ENCODE measurements around the gene TSHZ2.
"Not testable (repeated sequence)": the region's sequence is repeated elsewhere in the genome, so short reads cannot be mapped to it uniquely, and the experiment has no call there.

TSHZ2 gene

DNA sequence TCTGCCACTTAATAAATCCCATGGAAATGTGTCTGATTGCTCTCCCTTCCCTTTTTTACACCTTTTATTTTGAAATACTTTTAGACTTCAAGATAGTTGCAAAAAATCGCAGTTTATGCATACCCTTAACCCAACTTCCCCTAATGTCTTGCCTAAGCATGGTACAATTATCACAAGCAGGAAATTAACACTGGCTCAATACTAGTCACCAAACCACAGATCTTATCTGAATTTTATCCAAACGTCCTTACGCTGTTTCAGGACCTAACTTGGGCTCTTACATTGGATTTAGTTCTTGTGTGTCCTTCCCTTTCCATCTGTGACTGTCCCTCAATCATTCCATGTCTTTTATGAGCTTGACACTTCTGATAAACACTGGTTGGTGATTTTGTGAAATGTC lies 475.2 kb downstream of the TSHZ2 start:
- DNase-seq (ENCODE audit: low read depth, low spot score), result no peak

DNA sequence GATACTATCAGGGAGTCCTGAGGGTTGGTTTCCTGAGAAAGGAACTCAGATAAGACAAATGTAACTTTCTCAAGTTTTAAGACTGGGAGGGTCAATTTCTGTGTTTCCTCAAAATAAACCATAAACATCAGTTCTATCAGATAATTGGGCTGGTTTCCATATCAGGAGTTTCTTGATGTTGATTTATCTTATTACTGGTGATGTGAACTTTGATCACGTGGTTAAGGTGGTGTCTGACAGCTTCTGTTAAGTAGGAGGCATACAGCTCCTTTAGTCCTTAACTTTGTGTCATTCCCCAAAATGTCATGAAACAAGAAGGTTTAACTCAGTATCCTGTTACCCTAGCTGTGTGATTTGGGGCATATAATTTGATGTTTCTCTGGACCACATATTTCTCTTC lies 476.3 kb downstream of the TSHZ2 start:
- DNase-seq (ENCODE audit: low read depth, low spot score), result no peak

DNA sequence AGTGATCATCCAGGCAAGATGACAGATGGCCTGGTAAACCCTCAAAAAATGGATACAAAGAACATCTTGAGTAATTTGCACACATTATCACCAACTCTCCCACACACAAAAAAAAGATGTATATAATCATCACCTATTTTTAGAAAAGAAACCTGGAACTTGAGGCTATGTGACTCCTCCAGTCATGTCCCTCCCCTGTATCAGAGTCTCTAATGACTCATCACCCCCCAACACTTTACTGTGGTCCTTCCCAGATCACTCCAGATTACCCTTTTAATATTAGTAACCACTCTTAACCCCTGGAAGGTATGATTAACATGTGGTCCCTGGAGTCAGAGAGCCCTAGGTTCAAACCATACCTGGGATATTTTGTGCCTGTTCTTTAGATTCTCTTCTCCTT lies 476.7 kb downstream of the TSHZ2 start:
- DNase-seq (ENCODE audit: low read depth, low spot score), result no peak

DNA sequence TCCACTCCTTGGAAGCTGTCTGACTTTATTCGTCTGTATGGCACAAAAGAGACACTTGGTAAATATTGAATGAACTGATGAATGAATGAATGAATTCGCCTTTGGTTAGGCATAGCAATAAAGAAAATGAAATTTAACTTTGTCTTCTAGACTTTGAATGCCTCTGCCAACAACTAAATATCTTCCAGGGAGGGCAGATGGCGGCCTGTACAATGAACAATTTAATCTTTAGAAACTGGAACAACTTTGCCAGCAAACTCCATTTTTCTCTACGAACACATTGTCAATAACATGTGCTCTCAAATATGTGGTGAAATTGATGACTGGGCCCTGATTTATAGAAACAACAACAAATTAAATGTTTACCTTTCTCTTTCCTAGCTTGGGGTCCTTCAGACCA lies 480.9 kb downstream of the TSHZ2 start:
- DNase-seq (ENCODE audit: low read depth, low spot score), result no peak

DNA sequence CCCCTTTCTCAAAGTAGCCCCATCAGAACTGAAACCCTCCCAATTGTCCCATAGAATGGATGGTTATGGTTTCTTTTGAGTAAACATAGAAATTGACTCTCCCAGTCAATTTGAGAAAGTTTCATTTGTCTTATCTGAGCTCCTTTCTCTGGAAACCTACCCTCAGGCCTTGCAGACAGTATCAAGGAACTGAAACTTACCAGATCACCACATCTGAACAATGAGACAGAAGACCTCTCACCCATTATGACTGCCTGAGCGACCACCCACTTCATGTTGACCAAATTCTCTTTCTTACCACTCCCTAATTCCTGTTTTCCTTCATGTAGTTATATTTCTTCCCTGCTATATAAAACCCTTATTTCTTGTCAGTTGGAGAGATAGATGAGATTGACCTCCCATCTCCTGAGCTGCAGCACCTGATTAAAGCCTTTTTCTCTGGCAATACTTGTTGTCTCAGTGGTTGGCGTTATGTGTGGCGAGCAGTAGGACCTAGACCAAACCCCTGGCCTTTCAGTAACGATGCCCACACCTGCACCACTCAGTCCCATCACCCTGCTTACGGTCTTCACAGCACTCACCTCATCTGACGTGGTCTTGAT lies 482.6 kb downstream of the TSHZ2 start:
- DNase-seq (ENCODE audit: low read depth, low spot score), result no peak

DNA sequence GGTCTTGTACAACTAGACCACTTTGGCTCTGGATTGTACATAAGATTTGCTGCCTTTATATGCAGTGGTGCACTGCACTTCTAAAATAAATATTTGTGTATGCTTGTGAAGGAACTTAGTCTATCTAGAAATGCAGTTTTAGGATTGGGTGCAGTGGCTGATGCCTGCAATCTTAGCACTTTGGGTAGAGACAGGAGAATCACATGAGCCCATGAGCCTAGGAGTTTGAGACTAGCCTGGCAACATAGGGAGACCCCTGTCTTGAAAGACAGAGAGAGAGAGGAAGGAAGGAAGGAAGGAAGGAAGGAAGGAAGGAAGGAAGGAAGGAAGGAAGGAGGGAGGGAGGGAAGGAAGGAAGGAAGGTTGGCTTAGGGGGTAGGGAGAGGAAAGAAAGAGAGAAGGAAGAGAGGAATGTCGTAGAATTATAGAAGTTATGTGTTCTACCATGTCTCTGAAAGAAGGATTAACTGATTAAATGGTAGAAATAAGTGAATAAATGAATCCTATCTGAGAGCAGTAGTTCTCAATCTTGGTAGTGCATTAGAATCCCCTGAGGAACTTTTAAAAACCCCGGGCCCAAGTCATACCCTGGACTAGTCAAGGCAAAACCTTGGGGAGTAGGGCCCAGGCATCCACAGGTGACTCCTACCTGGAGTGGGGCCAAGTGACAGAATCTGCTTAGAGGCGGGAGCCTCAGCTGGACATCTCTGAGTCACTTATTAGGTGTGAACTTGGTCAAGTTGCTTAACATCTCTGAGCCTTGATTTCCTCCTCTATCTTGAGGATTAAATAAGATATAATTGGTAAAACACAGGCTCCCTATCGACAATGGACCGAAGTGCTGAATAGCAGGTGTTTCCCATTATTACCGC lies 491.2 kb downstream of the TSHZ2 start:
- no peak for DNase-seq (ENCODE audit: low read depth, low spot score)

DNA sequence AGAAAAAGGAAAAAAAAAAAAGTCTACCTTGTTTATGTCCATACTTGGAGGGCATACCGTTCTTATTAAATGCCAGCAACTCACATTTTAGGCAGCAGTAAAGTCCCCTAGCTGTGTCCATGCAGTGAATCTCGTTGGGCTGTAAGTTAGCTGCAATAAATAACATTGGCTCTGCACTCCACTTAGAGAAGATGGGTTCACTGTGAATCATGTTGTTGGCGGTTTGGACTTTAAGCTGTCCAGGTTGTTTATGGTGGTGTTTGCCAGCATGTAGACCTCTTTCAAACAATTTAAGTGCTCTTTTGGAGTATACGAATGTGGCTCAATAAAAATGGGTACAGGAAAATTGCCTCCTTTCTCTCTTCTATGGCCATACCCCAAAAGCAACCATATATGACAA lies 494.1 kb downstream of the TSHZ2 start:
- no peak for DNase-seq (ENCODE audit: low read depth, low spot score)

DNA sequence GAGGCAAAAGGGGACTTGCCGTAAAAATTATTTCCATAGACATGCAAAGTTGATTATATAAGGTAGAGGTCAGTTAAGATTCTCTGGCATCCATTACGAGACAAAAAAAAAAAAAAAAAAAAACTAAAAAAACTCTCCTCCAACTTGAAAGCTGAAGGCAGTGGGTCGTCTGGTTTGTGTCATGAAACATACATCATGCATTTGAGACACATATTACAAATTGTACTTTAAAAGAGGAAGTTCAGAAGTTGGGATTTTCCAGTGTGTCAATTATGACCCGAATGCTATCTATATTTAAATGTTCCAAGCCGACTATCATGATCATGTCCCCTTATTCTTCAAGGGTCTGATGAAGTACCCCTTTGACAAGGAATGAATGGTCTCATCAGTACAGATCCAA lies 496.4 kb downstream of the TSHZ2 start:
- no peak for DNase-seq (ENCODE audit: low read depth, low spot score)

DNA sequence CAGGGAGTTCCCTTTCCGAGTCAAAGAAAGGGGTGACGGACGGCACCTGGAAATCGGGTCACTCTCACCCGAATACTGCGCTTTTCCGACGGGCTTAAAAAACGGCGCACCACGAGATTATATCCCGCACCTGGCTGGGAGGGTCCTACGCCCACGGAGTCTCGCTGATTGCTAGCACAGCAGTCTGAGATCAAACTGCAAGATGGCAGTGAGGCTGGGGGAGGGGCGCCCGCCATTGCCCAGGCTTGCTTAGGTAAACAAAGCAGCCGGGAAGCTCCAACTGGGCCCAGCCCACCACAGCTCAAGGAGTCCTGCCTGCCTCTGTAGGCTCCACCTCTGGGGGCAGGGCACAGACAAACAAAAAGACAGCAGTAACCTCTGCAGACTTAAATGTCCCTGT lies 500.7 kb downstream of the TSHZ2 start:
- not testable (repeated sequence) for DNase-seq (ENCODE audit: low read depth, low spot score)

DNA sequence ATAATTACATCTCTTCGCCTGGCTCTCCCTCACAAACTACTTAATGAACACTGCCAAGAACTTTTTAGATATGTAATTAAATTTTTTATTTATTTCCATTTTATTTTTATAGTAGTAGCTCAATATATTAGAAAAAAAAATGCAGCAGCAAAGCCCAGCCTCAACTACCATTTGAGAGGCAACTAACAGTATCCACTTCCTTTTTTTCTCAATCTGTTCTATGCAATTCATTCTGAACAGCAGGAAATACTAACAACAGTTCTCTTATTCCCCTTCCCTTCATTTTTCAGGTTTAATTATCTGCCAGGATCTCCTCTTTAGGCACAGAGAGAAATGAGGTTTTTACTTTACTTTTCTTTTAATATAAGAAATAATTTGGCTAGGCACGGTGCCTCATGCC lies 508.8 kb downstream of the TSHZ2 start:
- no peak for DNase-seq (ENCODE audit: low read depth, low spot score)

DNA sequence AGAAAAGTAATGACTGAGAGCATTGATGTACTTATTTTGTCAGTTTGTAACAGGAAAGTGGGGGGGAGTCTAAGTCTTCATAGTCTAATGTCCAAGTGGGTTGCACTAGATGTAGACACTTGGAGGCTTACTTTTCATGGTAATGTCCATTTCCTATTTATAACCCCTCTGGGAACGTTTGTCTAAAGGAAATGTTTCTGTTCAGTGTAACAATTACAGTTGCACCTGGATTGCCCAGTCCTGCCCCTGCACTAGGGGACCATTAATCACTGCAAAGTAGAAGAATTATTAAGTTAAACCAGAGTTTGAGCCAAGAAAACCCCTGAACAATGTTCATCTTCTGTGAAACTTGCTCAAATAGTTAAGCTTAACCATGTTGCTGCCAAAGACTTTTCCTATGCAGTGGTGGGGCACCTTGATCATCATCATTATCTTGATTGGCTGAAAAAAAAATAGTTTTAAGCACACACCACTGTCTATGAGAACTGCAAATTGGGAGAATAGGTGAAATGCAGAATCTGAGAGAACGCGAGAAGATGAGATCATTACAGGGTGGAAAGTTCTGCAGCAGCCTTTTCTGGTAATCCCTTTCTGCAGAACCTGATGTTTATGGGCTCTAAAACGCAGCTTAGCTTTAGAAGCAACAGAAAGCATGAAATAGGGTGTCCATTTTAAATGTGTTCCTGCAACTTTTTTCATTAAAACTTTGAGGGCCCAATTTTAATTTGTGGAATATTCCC lies 515.5 kb downstream of the TSHZ2 start:
- DNase-seq (ENCODE audit: low read depth, low spot score), result no peak

DNA sequence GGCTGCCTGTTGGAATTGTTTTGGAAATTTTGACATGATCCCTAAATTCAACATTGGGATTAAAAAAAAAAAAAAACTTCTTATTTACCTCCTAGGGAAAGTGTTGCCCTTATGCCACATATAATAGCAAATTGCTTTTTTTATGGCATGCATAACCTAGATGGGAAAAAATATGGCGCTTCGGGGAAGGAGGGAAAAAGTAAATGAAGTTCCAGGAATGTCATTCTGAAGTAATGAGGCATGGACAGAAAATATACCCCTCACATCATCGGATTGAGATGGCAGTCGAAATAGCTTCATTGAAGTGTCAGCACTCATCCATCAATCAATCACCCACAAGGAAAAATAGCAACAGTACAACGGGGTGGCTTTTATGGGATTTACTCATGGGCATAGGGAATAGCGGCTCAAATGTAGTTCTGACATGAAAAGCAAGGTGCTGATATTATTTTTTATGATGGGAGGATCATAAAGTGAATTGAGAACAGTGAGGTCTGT lies 516.7 kb downstream of the TSHZ2 start:
- DNase-seq (ENCODE audit: low read depth, low spot score), result no peak

DNA sequence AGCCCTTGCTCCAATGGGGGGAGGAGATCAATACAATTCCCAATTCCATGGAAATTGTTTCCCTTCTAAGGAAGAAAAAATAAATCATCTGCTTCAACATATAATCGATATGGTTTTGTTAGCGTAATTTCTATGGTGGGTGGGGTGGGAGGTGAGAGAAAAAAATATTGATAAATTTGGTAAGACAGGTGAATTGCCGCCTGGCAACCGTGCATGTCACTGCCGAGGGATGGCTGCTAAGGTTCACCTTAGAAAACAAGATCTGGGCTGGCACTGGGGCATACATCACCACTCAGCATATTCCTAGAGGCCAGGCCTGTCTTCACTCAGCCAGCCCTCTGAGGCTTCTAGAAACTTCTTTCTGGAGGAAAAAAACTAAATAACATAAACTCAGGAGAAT lies 517.4 kb downstream of the TSHZ2 start:
- DNase-seq (ENCODE audit: low read depth, low spot score), result no peak

DNA sequence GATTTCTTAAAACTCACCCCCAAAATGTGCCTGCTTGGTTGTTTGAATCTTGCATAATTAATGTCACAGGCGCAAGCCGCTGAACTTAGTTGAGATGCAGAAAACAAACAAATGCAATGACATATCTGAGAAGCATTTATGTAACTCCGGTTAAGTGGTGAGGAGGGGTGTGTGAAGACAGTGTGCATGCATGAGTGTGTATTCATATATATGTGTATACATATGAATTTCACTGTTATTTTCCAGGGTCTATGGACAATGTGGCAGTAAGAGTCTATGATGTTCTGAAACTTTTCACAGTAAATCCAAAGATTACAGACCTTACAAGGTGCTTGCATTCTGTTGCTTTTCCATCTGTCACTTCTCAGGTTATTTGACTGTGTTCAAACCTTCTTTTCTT lies 518.5 kb downstream of the TSHZ2 start:
- DNase-seq (ENCODE audit: low read depth, low spot score), result no peak

DNA sequence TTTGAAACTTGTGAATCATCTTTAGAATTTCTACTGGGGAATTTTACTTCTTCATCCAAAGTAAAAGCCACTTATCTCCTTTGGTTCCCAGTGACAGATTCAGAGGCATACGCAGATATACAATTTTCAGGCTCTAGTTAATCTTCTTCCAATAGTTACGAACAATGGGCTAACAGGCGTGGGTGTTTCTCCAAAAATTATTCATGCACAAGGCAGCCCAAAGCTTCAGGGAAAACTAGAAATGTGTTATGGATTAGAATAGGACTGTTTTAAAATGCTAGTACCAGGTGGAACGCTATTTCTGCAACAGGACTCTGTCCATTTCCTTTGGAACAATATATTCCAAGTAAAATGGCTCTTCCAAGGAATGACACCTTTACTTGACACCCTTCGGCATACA lies 519.3 kb downstream of the TSHZ2 start:
- no peak for DNase-seq (ENCODE audit: low read depth, low spot score)

DNA sequence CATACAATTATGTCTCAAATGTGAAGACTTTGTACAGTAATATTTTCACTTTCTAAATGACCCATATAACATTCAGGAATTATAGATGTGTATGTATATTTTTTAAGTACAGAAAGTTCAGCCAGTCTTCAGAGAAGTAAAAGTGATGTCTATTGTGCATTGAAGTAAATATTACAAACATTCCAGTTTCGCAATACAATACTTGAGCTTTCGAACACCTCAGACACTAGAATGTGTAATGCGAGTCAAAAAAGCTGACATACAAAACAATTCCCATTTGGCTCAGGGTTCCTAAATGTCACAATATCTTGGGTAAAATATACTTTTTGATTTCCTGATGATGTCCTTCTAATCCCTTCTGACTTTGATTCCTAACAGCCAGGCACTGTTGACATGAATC lies 520.1 kb downstream of the TSHZ2 start:
- DNase-seq (ENCODE audit: low read depth, low spot score), result no peak

DNA sequence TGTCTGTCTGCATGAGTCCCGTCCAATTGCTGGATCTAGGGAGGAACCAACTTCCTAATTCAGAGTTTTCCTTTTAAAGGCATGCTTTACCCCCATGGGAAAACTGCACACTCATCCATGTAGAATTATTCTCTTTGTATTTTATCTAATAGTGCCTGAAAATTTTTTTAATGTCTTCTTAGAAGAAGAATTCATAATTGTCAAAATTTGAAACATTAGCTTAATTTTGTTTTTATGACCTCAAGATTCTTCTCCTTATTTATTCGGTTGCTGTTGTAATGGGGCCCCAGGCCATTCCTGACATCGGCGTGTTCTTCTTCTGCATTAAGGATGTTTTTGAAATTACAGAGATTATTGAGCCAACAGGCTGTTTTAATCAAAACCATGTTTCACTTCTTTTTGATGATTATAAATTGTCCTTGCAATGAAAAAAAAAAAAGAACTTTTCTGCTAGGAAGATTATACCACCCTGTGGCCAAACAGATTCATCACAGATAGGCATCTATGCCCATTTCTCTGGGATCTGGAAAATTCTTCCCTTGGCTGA lies 521.2 kb downstream of the TSHZ2 start:
- DNase-seq (ENCODE audit: low read depth, low spot score), result no peak

DNA sequence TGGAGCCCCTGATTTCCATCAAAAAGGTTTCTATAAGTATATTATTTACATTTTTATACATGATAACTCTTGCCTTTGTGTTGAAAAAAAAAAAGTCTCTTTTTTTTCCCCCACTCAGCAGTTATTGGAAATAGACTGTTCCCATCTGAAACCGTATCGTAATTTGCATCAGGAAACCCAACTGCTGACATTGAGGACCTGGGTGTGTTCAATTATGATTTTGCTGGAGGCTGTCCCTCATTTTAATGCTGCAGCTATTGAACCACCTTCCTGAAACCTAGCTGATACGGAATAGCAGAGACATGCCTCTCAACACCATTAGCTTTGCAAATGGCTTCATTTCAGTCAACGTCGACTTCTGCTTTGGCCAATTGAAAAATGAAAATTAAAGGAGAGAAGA lies 522.6 kb downstream of the TSHZ2 start:
- no peak for DNase-seq (ENCODE audit: low read depth, low spot score)

DNA sequence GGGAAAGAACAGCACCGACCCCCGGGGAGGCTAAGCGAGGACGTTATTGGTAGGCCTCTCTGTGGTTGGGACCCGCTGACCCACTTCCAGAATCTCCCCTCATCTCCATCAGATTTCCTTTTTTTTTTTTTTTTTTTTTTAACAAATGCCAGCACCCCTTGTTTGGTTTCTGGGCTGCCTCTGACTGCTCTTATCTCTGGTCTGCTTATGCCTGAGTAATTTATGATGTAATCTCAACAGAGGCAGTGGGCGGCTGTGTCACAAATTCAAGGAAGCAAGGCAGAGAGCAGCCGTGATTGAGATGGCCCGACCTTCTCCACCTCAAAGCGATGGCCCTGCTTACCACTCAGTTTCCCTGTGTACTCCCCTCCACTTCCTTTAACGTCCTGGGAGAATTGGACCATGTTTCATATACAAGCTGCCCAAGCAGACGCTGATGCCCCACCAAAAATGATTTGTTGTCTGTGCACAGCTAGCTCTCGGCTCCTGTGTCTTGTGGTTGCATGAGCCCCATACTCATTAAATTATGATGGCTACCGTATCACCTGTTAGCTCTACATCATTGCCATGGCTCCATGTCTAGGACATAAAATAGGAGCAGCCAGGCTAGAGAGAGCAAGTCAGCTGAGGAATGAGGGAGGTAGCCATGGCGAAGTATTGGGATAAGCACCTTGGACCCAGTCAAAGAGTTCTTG lies 523.4 kb downstream of the TSHZ2 start:
- peak; percentile 3 for DNase-seq (ENCODE audit: low read depth, low spot score)

DNA sequence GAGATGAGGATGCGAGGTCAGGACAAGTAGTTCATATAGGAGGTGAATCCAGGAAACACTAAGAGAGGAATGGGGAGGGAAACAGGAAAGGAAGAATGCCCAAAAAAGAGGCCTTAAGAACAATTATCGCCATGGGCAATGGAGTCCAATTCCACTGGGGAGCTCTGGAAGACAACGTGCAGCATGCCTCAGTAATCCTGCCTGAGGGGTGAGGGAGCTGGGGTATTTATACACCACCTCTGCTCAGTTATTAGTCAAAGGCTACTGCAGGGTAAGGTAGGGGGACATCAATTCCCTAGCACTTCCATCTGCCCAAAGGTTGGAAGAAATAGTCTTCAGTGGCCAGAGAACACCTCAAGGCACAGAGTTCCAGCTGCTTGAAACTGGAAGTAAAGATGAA lies 525.1 kb downstream of the TSHZ2 start:
- no peak for DNase-seq (ENCODE audit: low read depth, low spot score)

DNA sequence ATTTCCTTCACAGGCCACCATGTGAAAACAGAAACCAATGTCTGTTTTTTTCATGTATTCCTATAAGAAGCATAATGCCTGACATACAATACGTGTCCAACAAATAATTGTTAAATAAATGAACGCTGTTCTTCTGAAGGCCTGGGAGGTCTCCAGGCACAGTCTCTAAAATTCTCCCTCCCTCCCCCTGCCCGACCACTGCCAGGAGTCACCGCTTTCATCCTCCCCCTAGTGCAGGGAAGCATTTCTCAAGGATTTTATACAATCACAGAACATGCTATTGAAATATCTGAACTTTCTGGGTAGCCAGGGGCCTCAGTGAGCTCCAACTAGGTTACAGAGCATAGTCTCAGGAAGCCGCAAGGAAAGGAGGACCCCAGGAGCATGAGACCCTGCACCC lies 526.2 kb downstream of the TSHZ2 start:
- DNase-seq (ENCODE audit: low read depth, low spot score), result no peak

DNA sequence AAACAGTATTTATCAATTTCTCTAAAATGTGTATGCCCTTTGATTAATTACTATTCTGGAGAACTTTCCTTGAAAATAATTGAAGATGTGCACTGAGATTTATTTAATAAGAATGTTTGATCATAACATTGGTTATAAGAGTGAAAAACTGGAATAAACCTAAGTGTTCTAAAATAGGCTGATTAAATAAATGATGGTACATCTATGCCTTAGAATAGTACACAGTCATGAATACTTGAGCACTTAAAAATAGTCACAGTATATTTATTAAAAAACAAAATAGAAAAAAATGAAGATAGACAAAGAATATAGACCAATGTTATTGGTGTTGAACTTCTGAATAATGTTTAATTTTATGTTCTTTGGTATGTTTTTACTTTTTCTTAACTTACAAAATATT lies 528.5 kb downstream of the TSHZ2 start:
- DNase-seq (ENCODE audit: low read depth, low spot score), result no peak

Measured in astrocyte of the hippocampus (primary cell).